Astrocyte of the spinal cord (primary cell): ENCODE data around the gene TMED4.

Experiments
- DNase-seq: peaks from one replicate; pipeline ENCODE4 v3.0.0; 2011; ENCODE audit warnings: low read depth, low spot score
- H3K4me3 ChIP-seq: 2 replicates; pipeline ENCODE4 v1.5.1; 2011; ENCODE audit warnings: low read depth, mild to moderate bottlenecking, low read length, moderate library complexity
- in situ Hi-C: cut with HindIII; loops from 2 replicates; pipeline ENCODE4 v1.10.0; 2017; ENCODE audit warnings: low sequenced_read_pairs
- TF ChIP-seq, protein P1 (sequence below): IDR thresholded peaks from 2 replicates; pipeline ENCODE4 v1.5.1; 2012; ENCODE audit warnings: low read depth, mild to moderate bottlenecking, low read length, inconsistent platforms

TMED4 gene

DNA sequence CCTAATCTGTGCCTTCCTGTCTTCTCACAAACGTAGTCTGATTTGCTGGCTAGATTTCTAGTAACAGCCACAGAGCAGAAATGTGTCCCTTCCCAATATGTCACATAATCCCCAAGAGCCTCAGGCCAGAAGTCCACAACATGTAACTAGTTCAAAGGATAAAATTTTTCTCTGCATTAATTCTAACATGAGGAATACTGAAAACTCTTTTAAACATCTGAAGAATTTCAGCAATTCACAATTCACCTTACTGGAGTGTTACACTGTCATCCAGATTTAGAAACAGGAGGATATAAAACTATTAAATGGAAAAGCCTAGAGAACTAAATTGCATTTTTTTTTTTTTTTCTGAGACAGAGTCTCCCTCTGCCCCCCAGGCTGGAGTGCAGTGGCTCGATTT, 5.8 kb downstream of the TMED4 start:
- H3K4me3 ChIP-seq = no peak overlapping the region
- DNase-seq = no peak
- in situ Hi-C loops = no loop called here
- TF ChIP-seq, protein P1, sequence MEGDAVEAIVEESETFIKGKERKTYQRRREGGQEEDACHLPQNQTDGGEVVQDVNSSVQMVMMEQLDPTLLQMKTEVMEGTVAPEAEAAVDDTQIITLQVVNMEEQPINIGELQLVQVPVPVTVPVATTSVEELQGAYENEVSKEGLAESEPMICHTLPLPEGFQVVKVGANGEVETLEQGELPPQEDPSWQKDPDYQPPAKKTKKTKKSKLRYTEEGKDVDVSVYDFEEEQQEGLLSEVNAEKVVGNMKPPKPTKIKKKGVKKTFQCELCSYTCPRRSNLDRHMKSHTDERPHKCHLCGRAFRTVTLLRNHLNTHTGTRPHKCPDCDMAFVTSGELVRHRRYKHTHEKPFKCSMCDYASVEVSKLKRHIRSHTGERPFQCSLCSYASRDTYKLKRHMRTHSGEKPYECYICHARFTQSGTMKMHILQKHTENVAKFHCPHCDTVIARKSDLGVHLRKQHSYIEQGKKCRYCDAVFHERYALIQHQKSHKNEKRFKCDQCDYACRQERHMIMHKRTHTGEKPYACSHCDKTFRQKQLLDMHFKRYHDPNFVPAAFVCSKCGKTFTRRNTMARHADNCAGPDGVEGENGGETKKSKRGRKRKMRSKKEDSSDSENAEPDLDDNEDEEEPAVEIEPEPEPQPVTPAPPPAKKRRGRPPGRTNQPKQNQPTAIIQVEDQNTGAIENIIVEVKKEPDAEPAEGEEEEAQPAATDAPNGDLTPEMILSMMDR = no peak

DNA sequence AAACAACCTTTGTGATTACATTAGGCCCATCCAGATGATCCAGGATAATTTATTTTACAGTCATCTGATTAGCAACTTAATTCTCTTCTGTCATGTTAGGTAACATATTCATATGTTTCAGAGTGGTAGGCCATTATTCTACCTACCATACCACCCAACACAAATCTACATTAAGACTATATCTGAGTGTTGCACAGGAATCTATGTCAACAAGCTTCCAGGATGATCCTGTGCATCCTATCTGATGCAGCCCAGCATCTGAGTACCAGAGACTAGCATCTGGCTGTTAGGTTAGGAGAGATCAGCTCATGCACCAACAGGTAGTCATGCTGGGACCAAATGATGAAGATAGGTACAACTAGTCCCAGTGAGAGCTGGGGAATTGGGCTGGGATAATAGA, 7.0 kb downstream of the TMED4 start:
- no peak overlapping the region for H3K4me3 ChIP-seq
- TF ChIP-seq, protein P1 = no peak
- DNase-seq = no peak
- in situ Hi-C loops = no loop called here

DNA sequence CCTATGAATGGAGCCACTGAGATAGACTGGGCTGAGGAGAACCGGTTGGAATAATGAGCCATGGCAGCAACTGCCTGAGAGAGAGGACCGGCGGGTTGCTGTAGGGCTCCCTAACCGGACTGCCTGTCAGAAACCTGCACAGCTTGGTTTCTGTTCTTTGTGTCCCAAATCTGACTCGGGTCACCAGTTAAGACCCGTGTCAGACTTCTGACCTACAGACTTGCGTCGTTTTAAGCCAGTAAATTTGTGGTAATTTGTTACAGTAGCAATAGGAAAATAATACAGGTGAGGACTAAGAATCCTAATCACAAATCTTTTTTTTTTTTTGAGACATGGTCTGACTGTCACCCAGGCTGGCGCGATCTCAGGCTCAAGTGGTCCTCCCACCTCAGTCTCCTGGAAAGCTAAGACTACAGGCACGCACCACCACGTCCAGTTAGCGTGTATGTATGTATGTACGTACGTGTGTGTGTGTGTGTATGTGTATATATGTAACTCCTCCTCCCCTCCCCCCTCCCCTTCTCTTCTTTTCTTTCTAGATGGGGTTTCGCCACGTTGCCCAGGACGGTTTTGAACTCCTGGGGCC, 7.7 kb downstream of the TMED4 start:
- H3K4me3 ChIP-seq = peak overlapping the region; percentile 97
- in situ Hi-C loops = no loop called here
- DNase-seq = no peak
- TF ChIP-seq, protein P1 = no peak

DNA sequence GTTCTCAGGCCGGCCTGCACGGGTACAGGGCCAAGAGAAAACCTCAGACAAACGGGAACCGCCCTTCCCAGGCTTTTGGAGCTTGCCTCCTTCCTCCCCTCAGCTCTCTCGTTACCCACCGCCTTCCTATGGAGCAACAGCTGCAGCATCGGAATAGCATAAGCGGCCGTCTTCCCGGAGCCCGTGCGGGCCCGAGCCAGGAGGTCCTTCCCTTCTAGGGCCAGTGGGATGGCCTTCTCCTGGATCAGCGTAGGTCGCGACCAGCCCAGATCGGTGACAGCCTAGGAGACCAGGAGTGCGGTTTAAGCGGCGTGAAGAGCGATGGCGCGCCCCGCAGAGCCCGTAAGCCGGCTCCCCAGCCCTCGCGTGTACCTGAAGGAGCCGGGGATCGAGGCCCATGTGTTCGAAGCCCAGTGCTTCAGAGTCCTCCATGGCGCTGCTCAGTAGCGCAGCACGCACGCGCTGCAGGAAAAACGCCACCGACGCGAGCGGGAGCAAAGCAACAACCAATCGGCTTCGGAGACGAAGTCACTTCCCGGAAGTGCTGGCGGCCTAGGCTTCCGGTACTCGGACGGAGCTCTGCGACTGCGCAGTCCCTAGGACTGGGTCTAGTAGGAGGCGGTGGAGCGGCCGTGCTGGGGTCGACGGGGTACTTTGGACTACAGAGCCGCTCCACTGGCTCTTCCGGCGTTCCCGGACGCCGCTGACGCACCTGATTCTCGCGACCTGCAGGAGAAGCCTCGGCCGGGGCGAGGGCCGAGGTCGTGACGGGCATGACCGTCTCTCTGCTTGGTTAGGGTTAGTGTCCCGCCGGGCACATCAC, 8.4 kb downstream of the TMED4 start, which contains the start of gene DDX56:
Gene DDX56 (minus strand): TSS at position 445 of the 823 bp plus-strand sequence. CDS start 13 bp downstream, at position 432.
- H3K4me3 ChIP-seq = peak within 1 kb of the TSS; percentile 97
- in situ Hi-C loops = no loop called here
- peak; percentile 93 for DNase-seq
- TF ChIP-seq, protein P1 = no peak

DNA sequence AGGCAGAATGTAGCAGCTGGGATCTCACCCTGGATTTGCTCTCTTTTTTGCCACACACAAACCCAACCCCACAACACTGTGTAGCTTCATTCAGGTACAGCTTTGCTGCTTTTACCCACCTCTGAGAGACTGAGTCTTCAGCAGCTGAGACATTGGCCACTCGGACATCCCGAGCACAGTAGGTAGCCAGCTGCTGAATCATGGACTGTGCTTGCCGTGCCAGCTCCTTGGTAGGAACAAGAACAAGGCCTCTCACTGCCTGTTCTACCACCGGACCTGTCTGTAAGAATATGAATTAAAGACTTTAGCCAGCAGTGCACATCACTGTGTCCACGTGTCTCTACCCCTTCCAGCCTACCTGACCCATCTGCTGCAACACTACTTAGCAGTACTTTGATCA, 9.3 kb downstream of the TMED4 start:
- no peak for DNase-seq
- H3K4me3 ChIP-seq = peak overlapping the region; percentile 97
- TF ChIP-seq, protein P1 = no peak

DNA sequence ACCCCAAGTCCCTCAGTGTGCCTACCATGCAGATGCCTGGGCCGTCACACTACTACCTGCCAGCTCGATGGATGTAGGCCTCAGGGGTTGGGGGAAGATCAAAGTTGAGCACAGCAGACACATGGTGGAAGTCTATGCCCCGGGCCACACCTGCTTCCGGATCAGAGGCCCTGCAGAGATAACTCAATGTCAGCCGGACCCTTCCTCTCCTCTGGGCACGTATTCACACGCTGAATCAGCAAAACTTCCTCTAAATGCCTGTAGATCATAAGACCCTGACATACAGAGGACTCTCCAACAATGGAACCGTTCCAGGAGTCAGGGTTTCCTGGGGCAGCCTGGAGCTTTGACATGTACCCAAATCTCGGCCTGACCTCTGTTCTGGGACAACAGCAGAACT, 12.1 kb downstream of the TMED4 start:
- in situ Hi-C loops = no loop called here

More for the DNA sequence above, 9.3 kb downstream of the TMED4 start:
- in situ Hi-C loops = no loop called here

More for the DNA sequence above, 12.1 kb downstream of the TMED4 start:
- H3K4me3 ChIP-seq = no peak overlapping the region
- TF ChIP-seq, protein P1 = no peak
- no peak for DNase-seq
